Gastrocnemius medialis (tissue), 4 donors: ENCODE results near the gene ASZ1. TPM values are rescaled to one million over a fixed set of nuclear protein-coding genes. Genes with fewer than 3 reads are reported as not detected.

ENCODE experiments used
- ATAC-seq, 2 donors: fragments of 150-250 bp; one replicate each; pipeline ENCODE4 v1.9.1; 2016
- DNase-seq, 2 donors: peaks; one replicate each; pipeline ENCODE4 v3.0.0-alpha.2; 2019
- H3K27ac ChIP-seq, 4 donors: fragments of 200-600 bp; sonication (generic); 1 replicate in 1 of 4; 2 replicates in 3 of 4; pipeline ENCODE4 v1.5.1; 2016 to 2018; ENCODE audit warnings: mild to moderate bottlenecking in 2 of 4, moderate library complexity in 1 of 4
- H3K27me3 ChIP-seq, 3 donors: fragments of 200-600 bp; sonication (generic) in 2 of 3; 1 replicate in 1 of 3; 2 replicates in 2 of 3; pipeline versions ENCODE4 v1.5.1 to v1.6.0; 2016 to 2019; ENCODE audit warnings: mild to moderate bottlenecking in 1 of 3, moderate library complexity in 1 of 3
- H3K36me3 ChIP-seq, 2 donors: fragments of 200-600 bp; sonication (generic) in 1 of 2; one replicate each; pipeline ENCODE4 v1.5.1; 2017 to 2018
- H3K4me1 ChIP-seq, 2 donors: fragments of 200-600 bp; sonication (generic) in 1 of 2; one replicate each; pipeline ENCODE4 v1.5.1; 2016 to 2017; ENCODE audit warnings: mild to moderate bottlenecking in 2 of 2
- H3K4me3 ChIP-seq, 4 donors: fragments of 200-600 bp; sonication (generic) in 3 of 4; 1 replicate in 1 of 4; 2 replicates in 3 of 4; pipeline ENCODE4 v1.5.1; 2016 to 2019; ENCODE audit warnings: mild to moderate bottlenecking in 2 of 4
- H3K9me3 ChIP-seq, 3 donors: fragments of 200-600 bp; sonication (generic) in 2 of 3; 1 replicate in 1 of 3; 2 replicates in 2 of 3; pipeline ENCODE4 v1.5.1; 2016 to 2019
- POLR2A ChIP-seq, 2 donors: fragments of 450-650 bp; IDR thresholded peaks; one replicate each; pipeline ENCODE4 v1.6.1; 2017; ENCODE audit warnings: antibody characterized with exemption in 2 of 2, mild to moderate bottlenecking in 2 of 2, moderate library complexity in 2 of 2
- in situ Hi-C, 4 donors: fragments of 200-750 bp; cut with MboI; loops; one replicate each; pipeline versions ENCODE4 v1.15.0 to v1.8.0; 2017; ENCODE audit warnings: low sequenced_read_pairs in 4 of 4
- intact Hi-C: fragments of 100-400 bp; cut with DNase I; formaldehyde crosslinking; loops from one replicate; pipeline ENCODE4 v1.15.1; 2023; ENCODE audit warnings: low total_unique reads
- total RNA-seq, 4 donors: library from RNA; depleted of rRNA; stranded (reverse); fragments of >200 nt; gene quantifications; one replicate each; pipeline versions ENCODE4 v1.1.0 to v1.2.3, GENCODE V29; 2016
- TF ChIP-seq, protein P1 (sequence below), 5 experiments: fragments of 450-650 bp in 3 of 5; fragments of 200-600 bp in 2 of 5; sonication (generic) in 2 of 5; IDR thresholded peaks in 4 of 5; conservative IDR thresholded peaks in 1 of 5; 1 replicate in 4 of 5; 2 replicates in 1 of 5; pipeline ENCODE4 v1.5.1; 2016 to 2019; ENCODE audit warnings: antibody characterized with exemption in 5 of 5, mild to moderate bottlenecking in 3 of 5, moderate library complexity in 3 of 5

Gene ASZ1
- total RNA-seq, 4 donors from 2014 or later: not detected

- in situ Hi-C loops (no loop called here), intact Hi-C loops (no loop called here)
- no peak for DNase-seq
- no peak overlapping the region for H3K4me3 ChIP-seq
- ATAC-seq: no peak
- no peaks in the 10 kb centered on the region for H3K9me3 ChIP-seq
- TF ChIP-seq, protein P1, sequence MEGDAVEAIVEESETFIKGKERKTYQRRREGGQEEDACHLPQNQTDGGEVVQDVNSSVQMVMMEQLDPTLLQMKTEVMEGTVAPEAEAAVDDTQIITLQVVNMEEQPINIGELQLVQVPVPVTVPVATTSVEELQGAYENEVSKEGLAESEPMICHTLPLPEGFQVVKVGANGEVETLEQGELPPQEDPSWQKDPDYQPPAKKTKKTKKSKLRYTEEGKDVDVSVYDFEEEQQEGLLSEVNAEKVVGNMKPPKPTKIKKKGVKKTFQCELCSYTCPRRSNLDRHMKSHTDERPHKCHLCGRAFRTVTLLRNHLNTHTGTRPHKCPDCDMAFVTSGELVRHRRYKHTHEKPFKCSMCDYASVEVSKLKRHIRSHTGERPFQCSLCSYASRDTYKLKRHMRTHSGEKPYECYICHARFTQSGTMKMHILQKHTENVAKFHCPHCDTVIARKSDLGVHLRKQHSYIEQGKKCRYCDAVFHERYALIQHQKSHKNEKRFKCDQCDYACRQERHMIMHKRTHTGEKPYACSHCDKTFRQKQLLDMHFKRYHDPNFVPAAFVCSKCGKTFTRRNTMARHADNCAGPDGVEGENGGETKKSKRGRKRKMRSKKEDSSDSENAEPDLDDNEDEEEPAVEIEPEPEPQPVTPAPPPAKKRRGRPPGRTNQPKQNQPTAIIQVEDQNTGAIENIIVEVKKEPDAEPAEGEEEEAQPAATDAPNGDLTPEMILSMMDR (IDR thresholded peaks at IDR 0.05 in 4 of 5, conservative IDR thresholded peaks at IDR 0.05 in 1 of 5): no peak
- TF ChIP-seq POLR2A (IDR thresholded peaks at IDR 0.05): no peak
- no peaks in the 10 kb centered on the region for H3K27me3 ChIP-seq
- H3K27ac ChIP-seq: no peak overlapping the region
- H3K4me1 ChIP-seq: no peaks in the 10 kb centered on the region
- no peaks in the 10 kb centered on the region for H3K36me3 ChIP-seq
These were observed 81.1 kb downstream of the ASZ1 start for GRCh38 chr7:117346161-117346560.

DNA sequence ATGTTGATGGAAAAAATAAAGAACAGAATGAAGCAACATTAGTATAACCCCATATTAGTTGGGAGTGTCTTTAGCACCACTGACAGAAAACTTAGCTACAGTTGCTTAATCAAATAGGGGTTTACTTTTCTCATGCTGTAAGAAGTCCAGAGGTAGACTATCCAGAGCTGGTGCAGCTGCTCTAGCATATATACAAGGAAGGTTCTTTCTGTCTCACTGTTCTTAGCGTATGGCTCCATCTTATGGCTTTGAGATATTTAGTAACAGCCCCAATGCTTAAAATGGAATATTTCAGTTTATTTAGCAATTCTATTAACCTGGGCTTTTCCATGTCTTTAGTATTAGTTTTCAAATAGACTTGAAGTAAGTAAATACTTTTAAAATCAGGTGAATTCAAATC, 89.3 kb downstream of the ASZ1 start:
- H3K4me1 ChIP-seq: no peaks in the 10 kb centered on the region
- in situ Hi-C loops (no loop called here), intact Hi-C loops (no loop called here)
- TF ChIP-seq POLR2A (IDR thresholded peaks at IDR 0.05): no peak
- TF ChIP-seq, protein P1 (IDR thresholded peaks at IDR 0.05 in 4 of 5, conservative IDR thresholded peaks at IDR 0.05 in 1 of 5): no peak
- ATAC-seq: no peak
- DNase-seq: no peak
- H3K4me3 ChIP-seq: no peak overlapping the region
- H3K36me3 ChIP-seq: no peaks in the 10 kb centered on the region
- H3K9me3 ChIP-seq: no peaks in the 10 kb centered on the region
- H3K27me3 ChIP-seq: no peaks in the 10 kb centered on the region
- no peak overlapping the region for H3K27ac ChIP-seq

GRCh38 chr7:117333168-117333567, 94.1 kb downstream of the ASZ1 start:
- intact Hi-C loops (no loop called here), in situ Hi-C loops (no loop called here)
- TF ChIP-seq, protein P1 (IDR thresholded peaks at IDR 0.05 in 4 of 5, conservative IDR thresholded peaks at IDR 0.05 in 1 of 5): no peak
- TF ChIP-seq POLR2A (IDR thresholded peaks at IDR 0.05): no peak
- no peaks in the 10 kb centered on the region for H3K36me3 ChIP-seq
- ATAC-seq (no peak), DNase-seq (no peak)
- no peaks in the 10 kb centered on the region for H3K27me3 ChIP-seq
- no peak overlapping the region for H3K4me3 ChIP-seq
- H3K27ac ChIP-seq: no peak overlapping the region
- no peaks in the 10 kb centered on the region for H3K4me1 ChIP-seq
- H3K9me3 ChIP-seq: no peaks in the 10 kb centered on the region

GRCh38 chr7:117332031-117332430, 95.3 kb downstream of the ASZ1 start:
- no peak overlapping the region for H3K27ac ChIP-seq

More at GRCh38 chr7:117332031-117332430, 95.3 kb downstream of the ASZ1 start:
- Histone ChIP-seq H3K4me3 (no peak overlapping the region), H3K27me3 (no peaks in the 10 kb centered on the region), H3K4me1 (no peaks in the 10 kb centered on the region), H3K9me3 (no peaks in the 10 kb centered on the region), H3K36me3 (no peaks in the 10 kb centered on the region)
- in situ Hi-C loops: no loop called here
- ATAC-seq (no peak), DNase-seq (no peak)
- intact Hi-C loops: no loop called here
- TF ChIP-seq POLR2A (IDR thresholded peaks at IDR 0.05): no peak
- TF ChIP-seq, protein P1 (IDR thresholded peaks at IDR 0.05 in 4 of 5, conservative IDR thresholded peaks at IDR 0.05 in 1 of 5): no peak
